HL-60 (cell line): ENCODE results near the gene KRT71.

Experiments used
- CTCF ChIP-seq: IDR thresholded peaks from one replicate; pipeline ENCODE4 v1.5.1; 2011; ENCODE audit warnings: low read length, control low read depth, inconsistent platforms; ENCODE audit not compliant: insufficient read depth
- GABPA ChIP-seq: IDR thresholded peaks from 2 replicates; pipeline ENCODE4 v1.6.1; 2012; ENCODE audit warnings: low read depth
- POLR2AphosphoS5 ChIP-seq: IDR thresholded peaks from 2 replicates; pipeline ENCODE4 v1.6.1; 2012; ENCODE audit warnings: low read depth

- TF ChIP-seq CTCF (no peak), POLR2AphosphoS5 (no peak), GABPA (no peak)
Measured at GRCh38 chr12:52551216-52551865, 1.6 kb downstream of the KRT71 start.
